ENCODE results near the gene FOXP1. TPM values are rescaled to one million over a fixed set of nuclear protein-coding genes. Genes with fewer than 3 reads are reported as not detected.

FOXP1 gene
- total RNA-seq, 1 experiment from 2014 or later, result 2.9 TPM

DNA sequence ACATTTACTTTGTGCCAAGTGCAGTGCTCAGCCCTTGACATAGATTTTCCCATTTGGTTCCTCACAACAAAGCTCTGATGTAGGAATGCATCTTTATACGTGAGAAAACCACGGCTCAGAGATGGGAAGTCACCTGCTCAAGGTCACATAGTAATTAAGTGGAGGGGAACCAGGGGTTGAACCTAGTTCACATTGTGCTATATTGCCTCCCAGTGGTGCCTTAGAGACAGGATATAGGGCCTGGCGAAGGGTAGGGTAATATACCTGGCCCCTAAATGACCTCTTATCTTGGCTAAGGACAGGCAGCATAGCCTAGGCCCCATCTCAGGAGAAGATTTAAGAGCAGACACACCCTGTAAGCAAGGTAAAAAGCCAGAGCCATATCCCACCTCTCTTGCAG, 71.5 kb downstream of the FOXP1 start:
- H3K36me3 ChIP-seq (ENCODE audit: control insufficient read depth, insufficient read depth, low read length), result no peaks in the 10 kb centered on the region
- no peaks in the 10 kb centered on the region for H3K4me1 ChIP-seq (ENCODE audit: control insufficient read depth, insufficient read depth, low read length)
- ATAC-seq (no peak), DNase-seq (ENCODE audit: low read depth, low spot score) (no peak)
- no TSS peak for BruUV-seq (replicated peaks)
- no peaks in the 10 kb centered on the region for H3K9me3 ChIP-seq (ENCODE audit: control insufficient read depth, insufficient read depth, low read depth, low read length)
- intact Hi-C loops (cut with micrococcal nuclease; ENCODE audit: unreplicated experiment), result no loop called here
- ChIA-PET POLR2A (no interaction called here), CTCF (no interaction called here)
- no peak overlapping the region for H3K4me3 ChIP-seq (ENCODE audit: low read depth in 2 of 2, low read length in 2 of 2)
- H3K27ac ChIP-seq (ENCODE audit: low read length), result no peak overlapping the region
- TF ChIP-seq TCF7L2 (IDR thresholded peaks at IDR 0.05; ENCODE audit: low read depth, low read length) (no peak), SIN3A (IDR thresholded peaks at IDR 0.05; ENCODE audit: borderline replicate concordance, insufficient read depth, low read depth, low read length) (no peak), POLR2AphosphoS5 (IDR thresholded peaks at IDR 0.05; ENCODE audit: low read depth, low read length) (no peak)
- TF ChIP-seq, protein P1, sequence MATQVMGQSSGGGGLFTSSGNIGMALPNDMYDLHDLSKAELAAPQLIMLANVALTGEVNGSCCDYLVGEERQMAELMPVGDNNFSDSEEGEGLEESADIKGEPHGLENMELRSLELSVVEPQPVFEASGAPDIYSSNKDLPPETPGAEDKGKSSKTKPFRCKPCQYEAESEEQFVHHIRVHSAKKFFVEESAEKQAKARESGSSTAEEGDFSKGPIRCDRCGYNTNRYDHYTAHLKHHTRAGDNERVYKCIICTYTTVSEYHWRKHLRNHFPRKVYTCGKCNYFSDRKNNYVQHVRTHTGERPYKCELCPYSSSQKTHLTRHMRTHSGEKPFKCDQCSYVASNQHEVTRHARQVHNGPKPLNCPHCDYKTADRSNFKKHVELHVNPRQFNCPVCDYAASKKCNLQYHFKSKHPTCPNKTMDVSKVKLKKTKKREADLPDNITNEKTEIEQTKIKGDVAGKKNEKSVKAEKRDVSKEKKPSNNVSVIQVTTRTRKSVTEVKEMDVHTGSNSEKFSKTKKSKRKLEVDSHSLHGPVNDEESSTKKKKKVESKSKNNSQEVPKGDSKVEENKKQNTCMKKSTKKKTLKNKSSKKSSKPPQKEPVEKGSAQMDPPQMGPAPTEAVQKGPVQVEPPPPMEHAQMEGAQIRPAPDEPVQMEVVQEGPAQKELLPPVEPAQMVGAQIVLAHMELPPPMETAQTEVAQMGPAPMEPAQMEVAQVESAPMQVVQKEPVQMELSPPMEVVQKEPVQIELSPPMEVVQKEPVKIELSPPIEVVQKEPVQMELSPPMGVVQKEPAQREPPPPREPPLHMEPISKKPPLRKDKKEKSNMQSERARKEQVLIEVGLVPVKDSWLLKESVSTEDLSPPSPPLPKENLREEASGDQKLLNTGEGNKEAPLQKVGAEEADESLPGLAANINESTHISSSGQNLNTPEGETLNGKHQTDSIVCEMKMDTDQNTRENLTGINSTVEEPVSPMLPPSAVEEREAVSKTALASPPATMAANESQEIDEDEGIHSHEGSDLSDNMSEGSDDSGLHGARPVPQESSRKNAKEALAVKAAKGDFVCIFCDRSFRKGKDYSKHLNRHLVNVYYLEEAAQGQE (IDR thresholded peaks at IDR 0.05; ENCODE audit: insufficient read depth in 1 of 2, low read depth in 2 of 2, low read length in 1 of 2), result no peak
- TF ChIP-seq, protein P2, sequence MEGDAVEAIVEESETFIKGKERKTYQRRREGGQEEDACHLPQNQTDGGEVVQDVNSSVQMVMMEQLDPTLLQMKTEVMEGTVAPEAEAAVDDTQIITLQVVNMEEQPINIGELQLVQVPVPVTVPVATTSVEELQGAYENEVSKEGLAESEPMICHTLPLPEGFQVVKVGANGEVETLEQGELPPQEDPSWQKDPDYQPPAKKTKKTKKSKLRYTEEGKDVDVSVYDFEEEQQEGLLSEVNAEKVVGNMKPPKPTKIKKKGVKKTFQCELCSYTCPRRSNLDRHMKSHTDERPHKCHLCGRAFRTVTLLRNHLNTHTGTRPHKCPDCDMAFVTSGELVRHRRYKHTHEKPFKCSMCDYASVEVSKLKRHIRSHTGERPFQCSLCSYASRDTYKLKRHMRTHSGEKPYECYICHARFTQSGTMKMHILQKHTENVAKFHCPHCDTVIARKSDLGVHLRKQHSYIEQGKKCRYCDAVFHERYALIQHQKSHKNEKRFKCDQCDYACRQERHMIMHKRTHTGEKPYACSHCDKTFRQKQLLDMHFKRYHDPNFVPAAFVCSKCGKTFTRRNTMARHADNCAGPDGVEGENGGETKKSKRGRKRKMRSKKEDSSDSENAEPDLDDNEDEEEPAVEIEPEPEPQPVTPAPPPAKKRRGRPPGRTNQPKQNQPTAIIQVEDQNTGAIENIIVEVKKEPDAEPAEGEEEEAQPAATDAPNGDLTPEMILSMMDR (IDR thresholded peaks at IDR 0.05), result no peak
- in situ Hi-C loops (cut with HindIII; ENCODE audit: low pct_unique_long_range_greater_than_20kb, low sequenced_read_pairs), result no loop called here
- no peaks in the 10 kb centered on the region for H3K27me3 ChIP-seq (ENCODE audit: control insufficient read depth, insufficient read depth, low read length)

DNA sequence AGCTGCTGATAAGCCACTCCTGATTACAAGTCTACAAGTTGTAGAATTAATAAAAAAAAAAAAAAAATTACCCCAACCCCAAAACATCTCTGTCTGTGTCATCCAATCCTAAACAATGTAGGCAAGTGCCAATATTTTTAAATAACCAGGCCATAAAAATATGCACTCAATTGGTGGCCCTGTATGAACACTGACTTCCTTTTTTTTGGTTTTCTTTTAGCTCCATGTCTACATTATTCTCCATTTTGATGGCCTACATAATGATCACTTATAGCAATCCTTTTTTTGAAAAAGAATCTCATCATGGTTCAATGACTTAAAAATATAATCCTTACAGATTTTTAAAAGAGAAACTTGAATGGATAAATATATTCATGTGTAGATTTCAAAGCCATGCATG, 72.1 kb downstream of the FOXP1 start:
- Histone ChIP-seq H3K4me1 (ENCODE audit: control insufficient read depth, insufficient read depth, low read length) (no peaks in the 10 kb centered on the region), H3K4me3 (ENCODE audit: low read depth in 2 of 2, low read length in 2 of 2) (no peak overlapping the region), H3K9me3 (ENCODE audit: control insufficient read depth, insufficient read depth, low read depth, low read length) (no peaks in the 10 kb centered on the region), H3K27ac (ENCODE audit: low read length) (no peak overlapping the region), H3K27me3 (ENCODE audit: control insufficient read depth, insufficient read depth, low read length) (no peaks in the 10 kb centered on the region), H3K36me3 (ENCODE audit: control insufficient read depth, insufficient read depth, low read length) (no peaks in the 10 kb centered on the region)
- DNase-seq (ENCODE audit: low read depth, low spot score), result no peak
- in situ Hi-C loops (cut with HindIII; ENCODE audit: low pct_unique_long_range_greater_than_20kb, low sequenced_read_pairs), result no loop called here
- intact Hi-C loops (cut with micrococcal nuclease; ENCODE audit: unreplicated experiment), result no loop called here
- BruUV-seq (replicated peaks), result no TSS peak
- ChIA-PET POLR2A (no interaction called here), CTCF (no interaction called here)
- TF ChIP-seq, protein P2 (IDR thresholded peaks at IDR 0.05), result no peak
- TF ChIP-seq TCF7L2 (IDR thresholded peaks at IDR 0.05; ENCODE audit: low read depth, low read length), result no peak
- TF ChIP-seq, protein P1 (IDR thresholded peaks at IDR 0.05; ENCODE audit: insufficient read depth in 1 of 2, low read depth in 2 of 2, low read length in 1 of 2), result no peak
- ATAC-seq, result no peak

All from Panc1 (cell line).